SU-DHL-6 (cell line): ENCODE data around the gene MX2.

Source experiments
- H2AFZ ChIP-seq: fragments of 200-600 bp; sonication (generic); 2 replicates; pipeline ENCODE4 v1.6.1; 2014; ENCODE audit warnings: low read depth, mild to moderate bottlenecking, moderate library complexity, mixed read lengths, antibody characterized with exemption, low read length; ENCODE audit not compliant: severe bottlenecking
- H3F3A ChIP-seq: fragments of 200-600 bp; shearing (Covaris generic); 2 replicates; pipeline ENCODE4 v1.6.0; 2016; ENCODE audit warnings: antibody characterized with exemption, mild to moderate bottlenecking; ENCODE audit not compliant: insufficient read depth
- H3K27ac ChIP-seq: fragments of 200-600 bp; sonication (generic); 2 replicates; pipeline ENCODE4 v1.5.1; 2016; ENCODE audit warnings: low read depth, mild to moderate bottlenecking, low read length, moderate library complexity, mixed read lengths
- H3K27me3 ChIP-seq: fragments of 200-600 bp; sonication (generic), shearing (Covaris generic); 2 replicates; pipeline ENCODE4 v1.6.0; 2014; ENCODE audit warnings: mild to moderate bottlenecking, low read length
- H3K36me3 ChIP-seq: fragments of 200-600 bp; sonication (generic); 2 replicates; pipeline ENCODE4 v1.6.1; 2014; ENCODE audit warnings: mild to moderate bottlenecking, low read length, mixed read lengths
- H3K4me2 ChIP-seq: fragments of 300-600, 200-600 bp; shearing (Covaris generic), sonication (generic); 2 replicates; pipeline ENCODE4 v1.6.0; 2014; ENCODE audit warnings: low read length, low read depth, mild to moderate bottlenecking; ENCODE audit not compliant: poor library complexity, severe bottlenecking
- H3K4me3 ChIP-seq: fragments of 200-600 bp; sonication (generic); 2 replicates; pipeline ENCODE4 v1.5.1; 2014; ENCODE audit warnings: antibody characterized with exemption, low read length, mild to moderate bottlenecking, mixed read lengths; ENCODE audit not compliant: insufficient read depth, poor library complexity, severe bottlenecking
- H3K79me2 ChIP-seq: fragments of 200-600 bp; sonication (generic); 2 replicates; pipeline ENCODE4 v1.6.1; 2014; ENCODE audit warnings: mild to moderate bottlenecking, low read length, moderate library complexity; ENCODE audit not compliant: insufficient read depth
- H3K9ac ChIP-seq: fragments of 200-600 bp; sonication (generic); 2 replicates; pipeline ENCODE4 v1.7.0; 2014; ENCODE audit warnings: mild to moderate bottlenecking, low read length
- H3K9me2 ChIP-seq: fragments of 200-600 bp; sonication (generic); replicated peaks from 2 replicates; pipeline ENCODE4 v1.6.1; 2014; ENCODE audit warnings: low read length; ENCODE audit not compliant: insufficient read depth
- H3K9me3 ChIP-seq: fragments of 200-600 bp; sonication (generic); 2 replicates; pipeline ENCODE4 v1.6.1; 2014; ENCODE audit warnings: low read length, mixed read lengths; ENCODE audit not compliant: insufficient read depth
- H4K20me1 ChIP-seq: fragments of 200-600 bp; sonication (generic); 2 replicates; pipeline ENCODE4 v1.6.1; 2014; ENCODE audit warnings: low read depth, mild to moderate bottlenecking, antibody characterized with exemption, low read length, moderate library complexity, mixed read lengths
- EZH2phosphoT487 ChIP-seq: fragments of 200-600 bp; sonication (generic), shearing (Covaris generic); conservative IDR thresholded peaks from 2 replicates; pipeline ENCODE4 v1.6.1; 2018; ENCODE audit warnings: mild to moderate bottlenecking, antibody characterized with exemption, low read length, moderate library complexity, mixed read lengths
- TF ChIP-seq, protein P1 (sequence below): fragments of 200-600 bp; sonication (generic); IDR thresholded peaks from one replicate; pipeline ENCODE4 v1.5.1; 2017; ENCODE audit warnings: antibody characterized with exemption, mild to moderate bottlenecking, low read length, moderate library complexity; ENCODE audit not compliant: insufficient read depth, poor library complexity, severe bottlenecking

Gene MX2

DNA sequence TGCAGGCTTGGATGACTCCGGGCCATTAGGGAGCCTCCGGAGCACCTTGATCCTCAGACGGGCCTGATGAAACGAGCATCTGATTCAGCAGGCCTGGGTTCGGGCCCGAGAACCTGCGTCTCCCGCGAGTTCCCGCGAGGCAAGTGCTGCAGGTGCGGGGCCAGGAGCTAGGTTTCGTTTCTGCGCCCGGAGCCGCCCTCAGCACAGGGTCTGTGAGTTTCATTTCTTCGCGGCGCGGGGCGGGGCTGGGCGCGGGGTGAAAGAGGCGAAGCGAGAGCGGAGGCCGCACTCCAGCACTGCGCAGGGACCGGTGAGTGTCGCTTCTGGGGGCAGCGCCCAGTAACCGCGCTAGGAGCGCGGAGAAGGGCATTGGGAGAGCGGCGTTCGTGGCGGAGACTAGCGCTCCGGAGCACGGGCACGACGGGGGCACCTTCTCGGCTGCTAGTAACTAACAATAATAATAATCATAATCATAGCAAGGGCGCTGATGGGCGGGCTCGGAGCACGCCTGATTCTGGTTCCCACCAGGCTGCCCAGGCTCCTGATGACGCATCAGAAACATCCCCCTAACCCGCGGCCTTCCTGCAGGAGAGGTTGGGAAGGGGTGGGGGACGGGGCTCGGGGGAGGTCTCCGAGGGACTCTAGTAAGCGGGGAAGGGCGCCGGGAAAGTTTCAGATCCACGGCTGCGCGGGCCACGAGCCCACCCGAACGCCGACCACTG lies 64.3 kb downstream of the MX2 start, which contains the start of gene MX1:
MX1 (plus strand) TSS at position 286 of the 722 bp plus-strand sequence. CDS start 5,832 bp downstream, outside the sequence.
- Histone ChIP-seq H3F3A (no peaks in the 10 kb centered on the region), H3K27me3 (no peaks in the 10 kb centered on the region), H3K4me3 (no peak within 1 kb of the TSS), H3K9me3 (no peaks in the 10 kb centered on the region), H4K20me1 (no peaks in the 10 kb centered on the region), H3K9ac (no peak within 1 kb of the TSS), H3K27ac (no peak within 1 kb of the TSS), H3K36me3 (no peaks in the 10 kb centered on the region), H2AFZ (no peak within 1 kb of the TSS), H3K9me2 (no peaks in the 10 kb centered on the region), H3K79me2 (no peaks in the 10 kb centered on the region), H3K4me2 (peak within 1 kb of the TSS; percentile 21)
- TF ChIP-seq, protein P1, sequence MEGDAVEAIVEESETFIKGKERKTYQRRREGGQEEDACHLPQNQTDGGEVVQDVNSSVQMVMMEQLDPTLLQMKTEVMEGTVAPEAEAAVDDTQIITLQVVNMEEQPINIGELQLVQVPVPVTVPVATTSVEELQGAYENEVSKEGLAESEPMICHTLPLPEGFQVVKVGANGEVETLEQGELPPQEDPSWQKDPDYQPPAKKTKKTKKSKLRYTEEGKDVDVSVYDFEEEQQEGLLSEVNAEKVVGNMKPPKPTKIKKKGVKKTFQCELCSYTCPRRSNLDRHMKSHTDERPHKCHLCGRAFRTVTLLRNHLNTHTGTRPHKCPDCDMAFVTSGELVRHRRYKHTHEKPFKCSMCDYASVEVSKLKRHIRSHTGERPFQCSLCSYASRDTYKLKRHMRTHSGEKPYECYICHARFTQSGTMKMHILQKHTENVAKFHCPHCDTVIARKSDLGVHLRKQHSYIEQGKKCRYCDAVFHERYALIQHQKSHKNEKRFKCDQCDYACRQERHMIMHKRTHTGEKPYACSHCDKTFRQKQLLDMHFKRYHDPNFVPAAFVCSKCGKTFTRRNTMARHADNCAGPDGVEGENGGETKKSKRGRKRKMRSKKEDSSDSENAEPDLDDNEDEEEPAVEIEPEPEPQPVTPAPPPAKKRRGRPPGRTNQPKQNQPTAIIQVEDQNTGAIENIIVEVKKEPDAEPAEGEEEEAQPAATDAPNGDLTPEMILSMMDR, result no peak

DNA sequence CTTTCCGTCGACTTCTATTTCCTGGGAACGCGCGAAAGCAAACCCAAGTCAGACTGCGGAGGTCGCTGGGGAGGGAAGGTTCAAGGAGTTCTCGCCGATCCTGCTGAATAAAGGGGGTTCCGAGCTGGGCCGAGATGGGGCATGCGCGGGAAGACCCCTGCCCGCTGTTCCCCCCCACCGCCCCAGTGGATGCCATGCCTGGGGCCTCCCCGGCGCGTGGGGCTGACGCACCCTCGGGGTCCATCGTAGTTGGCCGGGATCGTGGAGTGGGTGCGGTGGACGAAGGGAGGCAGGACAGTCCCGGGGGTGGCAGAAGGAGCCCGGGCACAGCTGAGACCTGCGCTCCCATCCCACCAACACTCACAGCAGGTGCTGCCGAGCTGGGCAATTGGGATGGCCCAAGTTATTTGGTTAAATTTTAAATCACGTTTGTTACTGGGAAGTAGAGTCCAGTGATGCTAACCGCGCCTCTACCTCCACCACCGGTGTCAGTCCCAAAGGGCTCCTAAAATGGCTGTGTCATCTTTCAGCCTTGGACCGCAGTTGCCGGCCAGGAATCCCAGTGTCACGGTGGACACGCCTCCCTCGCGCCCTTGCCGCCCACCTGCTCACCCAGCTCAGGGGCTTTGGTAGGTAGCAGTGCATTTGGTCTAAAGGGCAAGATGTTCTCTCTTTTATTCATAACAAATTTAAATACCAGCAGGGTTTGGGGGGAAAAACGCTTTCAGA lies 65.0 kb downstream of the MX2 start:
- Histone ChIP-seq H3K27me3 (no peaks in the 10 kb centered on the region), H3K9ac (no peak overlapping the region), H3K36me3 (no peaks in the 10 kb centered on the region), H4K20me1 (no peaks in the 10 kb centered on the region), H3K27ac (no peak overlapping the region), H2AFZ (no peak overlapping the region), H3K9me3 (no peaks in the 10 kb centered on the region), H3K4me3 (no peak overlapping the region), H3K4me2 (no peak overlapping the region), H3K9me2 (no peaks in the 10 kb centered on the region), H3K79me2 (no peaks in the 10 kb centered on the region), H3F3A (no peaks in the 10 kb centered on the region)
- TF ChIP-seq EZH2phosphoT487, result no peak
- TF ChIP-seq, protein P1, result no peak

DNA sequence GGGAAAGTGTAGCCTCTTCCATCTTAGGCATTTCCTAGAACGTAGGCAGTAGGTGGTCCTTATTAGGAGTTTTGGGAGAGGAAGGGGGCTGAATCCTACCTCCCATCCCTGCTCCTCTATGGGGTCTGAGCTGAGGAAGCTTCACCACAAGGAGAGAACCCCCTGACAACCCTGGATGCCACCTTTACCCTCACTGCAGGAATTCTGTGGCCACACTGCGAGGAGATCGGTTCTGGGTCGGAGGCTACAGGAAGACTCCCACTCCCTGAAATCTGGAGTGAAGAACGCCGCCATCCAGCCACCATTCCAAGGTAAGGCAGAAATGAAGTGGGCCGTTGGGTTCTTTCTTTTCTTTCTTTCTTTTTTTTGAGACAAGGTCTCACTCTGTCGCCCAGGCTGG lies 65.7 kb downstream of the MX2 start:
- H4K20me1 ChIP-seq, result no peaks in the 10 kb centered on the region
- no peaks in the 10 kb centered on the region for H3K27me3 ChIP-seq
- no peaks in the 10 kb centered on the region for H3F3A ChIP-seq
- no peaks in the 10 kb centered on the region for H3K9me3 ChIP-seq
- no peak overlapping the region for H3K9ac ChIP-seq
- TF ChIP-seq, protein P1, result no peak
- no peak for TF ChIP-seq EZH2phosphoT487
- H2AFZ ChIP-seq, result no peak overlapping the region
- no peak overlapping the region for H3K4me3 ChIP-seq
- H3K79me2 ChIP-seq, result no peaks in the 10 kb centered on the region
- H3K4me2 ChIP-seq, result no peak overlapping the region
- no peaks in the 10 kb centered on the region for H3K36me3 ChIP-seq
- H3K27ac ChIP-seq, result no peak overlapping the region
- no peaks in the 10 kb centered on the region for H3K9me2 ChIP-seq
